GM12892 (cell line): Measurements from ENCODE around the gene HK1.

Experiments
- POLR2AphosphoS5 ChIP-seq: IDR thresholded peaks from 2 replicates; pipeline ENCODE4 v1.6.1; 2011; ENCODE audit warnings: low read depth, low read length, control low read depth
- TAF1 ChIP-seq: IDR thresholded peaks from 2 replicates; pipeline ENCODE4 v1.6.1; 2011; ENCODE audit warnings: low read depth, mild to moderate bottlenecking, control low read depth, low read length, borderline replicate concordance

GRCh38 chr10:69415951-69416350 lies 137.7 kb downstream of the HK1 start:
- TF ChIP-seq POLR2AphosphoS5 = no peak
- no peak for TF ChIP-seq TAF1
